NCI-H128 (cell line): ENCODE results near the gene HSPA14.
"Not testable (repeated sequence)": the region's sequence is repeated elsewhere in the genome, so short reads cannot be mapped to it uniquely, and the experiment has no call there.

Experiments used
- DNase-seq: peaks from one replicate; lab custom pipeline; 2025; ENCODE audit not compliant: unreplicated experiment; lab: John Stamatoyannopoulos, UW

The HSPA14 gene

GRCh38 chr10:14879928-14880193 lies 41.8 kb downstream of the HSPA14 start:
- no peak for DNase-seq

GRCh38 chr10:14880229-14880628 lies 42.1 kb downstream of the HSPA14 start:
- no peak for DNase-seq

GRCh38 chr10:14884082-14884481 lies 46.0 kb downstream of the HSPA14 start:
- no peak for DNase-seq

- no peak for DNase-seq
These were observed 51.2 kb downstream of the HSPA14 start for GRCh38 chr10:14889318-14889717.

- no peak for DNase-seq
These were observed 53.0 kb downstream of the HSPA14 start for GRCh38 chr10:14891151-14891550.

GRCh38 chr10:14904316-14904732 lies 66.2 kb downstream of the HSPA14 start:
- no peak for DNase-seq

GRCh38 chr10:14904864-14905263 lies 66.8 kb downstream of the HSPA14 start:
- DNase-seq: no peak

GRCh38 chr10:14905890-14906289 lies 67.8 kb downstream of the HSPA14 start:
- DNase-seq: no peak

- no peak for DNase-seq
These were observed 68.7 kb downstream of the HSPA14 start for GRCh38 chr10:14906765-14907164.

- not testable (repeated sequence) for DNase-seq
These were observed 69.5 kb downstream of the HSPA14 start for GRCh38 chr10:14907591-14907990.

- no peak for DNase-seq
These were observed 71.0 kb downstream of the HSPA14 start for GRCh38 chr10:14909101-14909500.

GRCh38 chr10:14910953-14911352 lies 72.8 kb downstream of the HSPA14 start:
- no peak for DNase-seq

- DNase-seq: no peak
These were observed 73.7 kb downstream of the HSPA14 start for GRCh38 chr10:14911801-14912200.

- no peak for DNase-seq
These were observed 78.5 kb downstream of the HSPA14 start for GRCh38 chr10:14916600-14916999.

GRCh38 chr10:14917827-14918226 lies 79.7 kb downstream of the HSPA14 start:
- no peak for DNase-seq

- no peak for DNase-seq
These were observed 80.9 kb downstream of the HSPA14 start for GRCh38 chr10:14918964-14919363.
